GM20000 (cell line): Measurements from ENCODE around the gene DMRTB1.

ENCODE experiments used
- DNase-seq: peaks from one replicate; pipeline ENCODE4 v3.0.0; 2012; ENCODE audit warnings: low spot score
- TF ChIP-seq, protein P1 (sequence below): IDR thresholded peaks from 2 replicates; pipeline ENCODE4 v1.5.1; 2012; ENCODE audit warnings: mild to moderate bottlenecking, control low read depth; ENCODE audit errors: extremely low read depth, missing control alignments

The DMRTB1 gene

GRCh38 chr1:53465023-53465957 is 6.1 kb downstream of the DMRTB1 start:
- TF ChIP-seq, protein P1, sequence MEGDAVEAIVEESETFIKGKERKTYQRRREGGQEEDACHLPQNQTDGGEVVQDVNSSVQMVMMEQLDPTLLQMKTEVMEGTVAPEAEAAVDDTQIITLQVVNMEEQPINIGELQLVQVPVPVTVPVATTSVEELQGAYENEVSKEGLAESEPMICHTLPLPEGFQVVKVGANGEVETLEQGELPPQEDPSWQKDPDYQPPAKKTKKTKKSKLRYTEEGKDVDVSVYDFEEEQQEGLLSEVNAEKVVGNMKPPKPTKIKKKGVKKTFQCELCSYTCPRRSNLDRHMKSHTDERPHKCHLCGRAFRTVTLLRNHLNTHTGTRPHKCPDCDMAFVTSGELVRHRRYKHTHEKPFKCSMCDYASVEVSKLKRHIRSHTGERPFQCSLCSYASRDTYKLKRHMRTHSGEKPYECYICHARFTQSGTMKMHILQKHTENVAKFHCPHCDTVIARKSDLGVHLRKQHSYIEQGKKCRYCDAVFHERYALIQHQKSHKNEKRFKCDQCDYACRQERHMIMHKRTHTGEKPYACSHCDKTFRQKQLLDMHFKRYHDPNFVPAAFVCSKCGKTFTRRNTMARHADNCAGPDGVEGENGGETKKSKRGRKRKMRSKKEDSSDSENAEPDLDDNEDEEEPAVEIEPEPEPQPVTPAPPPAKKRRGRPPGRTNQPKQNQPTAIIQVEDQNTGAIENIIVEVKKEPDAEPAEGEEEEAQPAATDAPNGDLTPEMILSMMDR: no peak
- DNase-seq: no peak

DNA sequence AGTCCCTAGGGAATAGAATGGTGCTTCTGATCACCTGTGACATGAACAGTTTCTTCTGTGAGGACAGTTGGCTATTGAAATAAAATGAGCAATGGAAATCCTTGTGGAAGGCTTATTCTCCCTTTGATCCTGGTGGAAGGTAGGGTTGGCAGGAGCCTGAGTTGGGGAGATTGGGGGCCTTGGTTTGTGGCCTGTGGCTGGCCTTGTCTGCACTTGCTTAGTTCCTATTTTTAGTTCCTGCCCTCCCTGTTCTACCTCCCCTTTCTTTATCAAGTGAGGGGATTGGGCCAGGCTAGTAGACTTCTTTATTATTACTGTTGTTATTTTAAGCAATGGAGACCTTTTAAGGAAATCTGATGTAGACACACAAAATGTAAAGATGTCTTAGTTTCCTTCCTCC is 8.2 kb downstream of the DMRTB1 start:
- TF ChIP-seq, protein P1: no peak
- DNase-seq: no peak

GRCh38 chr1:53468374-53468773 is 9.2 kb downstream of the DMRTB1 start:
- DNase-seq: no peak
- TF ChIP-seq, protein P1: no peak

DNA sequence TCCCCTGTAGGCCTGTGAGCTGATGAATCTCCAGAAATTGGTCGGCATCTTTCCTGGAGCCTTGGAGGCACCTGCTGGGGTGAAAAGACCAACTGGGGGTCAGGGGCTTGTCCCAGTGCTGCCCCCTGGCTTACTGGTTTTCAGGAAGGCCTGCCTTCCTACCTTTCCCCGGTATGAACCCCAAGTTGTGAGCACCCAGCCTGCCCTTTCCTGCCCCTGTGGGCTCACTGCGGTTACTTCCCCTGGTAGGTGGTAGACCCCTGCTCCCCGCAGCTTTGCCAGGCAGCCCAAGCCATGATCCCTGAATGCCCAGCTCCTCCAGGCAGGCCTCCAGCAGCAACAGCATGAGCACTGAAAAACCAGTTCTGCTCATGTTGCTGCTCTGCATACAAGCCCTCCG is 10.2 kb downstream of the DMRTB1 start:
- DNase-seq: no peak
- TF ChIP-seq, protein P1: no peak

DNA sequence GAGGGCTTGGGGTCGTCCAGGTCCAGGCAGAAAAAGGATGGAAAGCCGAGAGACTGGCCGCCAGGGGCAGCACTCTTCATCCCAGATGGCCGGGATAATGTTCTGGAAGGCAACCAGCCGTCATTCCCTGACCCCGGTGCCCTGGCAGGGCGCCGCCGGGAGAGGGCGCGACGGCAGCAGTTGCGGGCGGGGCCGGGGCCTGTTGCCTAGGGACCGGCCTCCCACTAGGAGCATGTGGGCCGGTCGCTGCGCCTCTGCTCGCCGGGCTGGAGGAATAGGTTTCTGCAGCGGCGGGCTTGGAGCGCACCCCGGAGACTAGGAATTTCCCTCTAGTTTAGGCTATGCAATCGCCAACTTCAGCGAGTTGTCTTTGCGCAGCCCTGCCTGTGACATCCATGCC is 11.0 kb downstream of the DMRTB1 start:
- TF ChIP-seq, protein P1: no peak
- DNase-seq: no peak

- TF ChIP-seq, protein P1: no peak
- no peak for DNase-seq
Observed at GRCh38 chr1:53470584-53470983, 11.4 kb downstream of the DMRTB1 start.

GRCh38 chr1:53471000-53471399 is 11.8 kb downstream of the DMRTB1 start:
- TF ChIP-seq, protein P1: no peak
- no peak for DNase-seq
